ENCODE results near the gene LUC7L3.

The LUC7L3 gene

DNA sequence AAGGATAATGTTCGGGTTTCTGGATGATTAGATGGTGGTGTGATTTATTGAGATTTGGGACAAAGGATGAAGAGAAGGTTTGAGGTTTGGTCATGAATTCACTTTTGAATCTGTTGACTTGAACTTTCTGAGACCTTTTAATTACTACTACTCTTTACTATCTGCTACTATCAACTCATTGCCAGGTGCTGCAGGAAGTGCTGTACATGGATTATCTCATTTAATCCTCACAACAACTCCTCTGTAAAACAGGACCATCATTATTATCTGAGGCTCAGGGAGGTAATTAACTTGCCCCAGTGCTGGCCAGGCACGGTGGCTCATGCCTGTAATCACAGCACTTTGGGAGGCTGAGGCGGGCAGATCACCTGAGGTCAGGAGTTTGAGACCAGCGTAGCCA is 8.8 kb upstream of the LUC7L3 start:
- TF ChIP-seq, protein P1, sequence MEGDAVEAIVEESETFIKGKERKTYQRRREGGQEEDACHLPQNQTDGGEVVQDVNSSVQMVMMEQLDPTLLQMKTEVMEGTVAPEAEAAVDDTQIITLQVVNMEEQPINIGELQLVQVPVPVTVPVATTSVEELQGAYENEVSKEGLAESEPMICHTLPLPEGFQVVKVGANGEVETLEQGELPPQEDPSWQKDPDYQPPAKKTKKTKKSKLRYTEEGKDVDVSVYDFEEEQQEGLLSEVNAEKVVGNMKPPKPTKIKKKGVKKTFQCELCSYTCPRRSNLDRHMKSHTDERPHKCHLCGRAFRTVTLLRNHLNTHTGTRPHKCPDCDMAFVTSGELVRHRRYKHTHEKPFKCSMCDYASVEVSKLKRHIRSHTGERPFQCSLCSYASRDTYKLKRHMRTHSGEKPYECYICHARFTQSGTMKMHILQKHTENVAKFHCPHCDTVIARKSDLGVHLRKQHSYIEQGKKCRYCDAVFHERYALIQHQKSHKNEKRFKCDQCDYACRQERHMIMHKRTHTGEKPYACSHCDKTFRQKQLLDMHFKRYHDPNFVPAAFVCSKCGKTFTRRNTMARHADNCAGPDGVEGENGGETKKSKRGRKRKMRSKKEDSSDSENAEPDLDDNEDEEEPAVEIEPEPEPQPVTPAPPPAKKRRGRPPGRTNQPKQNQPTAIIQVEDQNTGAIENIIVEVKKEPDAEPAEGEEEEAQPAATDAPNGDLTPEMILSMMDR (IDR thresholded peaks at IDR 0.05) = no peak

DNA sequence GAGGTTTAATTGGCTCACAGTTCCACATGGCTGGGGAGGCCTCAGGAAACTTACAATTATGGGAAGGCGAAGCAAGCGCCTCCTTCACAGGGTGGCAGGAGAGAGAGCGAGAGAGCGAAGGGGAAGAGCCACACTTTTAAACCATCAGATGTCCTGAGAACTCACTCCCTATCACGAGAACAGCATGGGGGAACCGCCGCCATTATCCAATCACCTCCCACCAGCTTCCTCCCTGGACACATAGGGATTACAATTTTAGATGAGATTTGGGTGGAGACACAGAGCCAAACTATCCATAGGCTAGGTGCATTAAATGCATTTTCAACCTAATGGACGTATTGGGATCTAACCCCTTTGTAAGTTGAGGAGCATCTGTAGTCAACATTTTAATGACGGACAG is 6.8 kb upstream of the LUC7L3 start:
- TF ChIP-seq, protein P1 (IDR thresholded peaks at IDR 0.05) = no peak

DNA sequence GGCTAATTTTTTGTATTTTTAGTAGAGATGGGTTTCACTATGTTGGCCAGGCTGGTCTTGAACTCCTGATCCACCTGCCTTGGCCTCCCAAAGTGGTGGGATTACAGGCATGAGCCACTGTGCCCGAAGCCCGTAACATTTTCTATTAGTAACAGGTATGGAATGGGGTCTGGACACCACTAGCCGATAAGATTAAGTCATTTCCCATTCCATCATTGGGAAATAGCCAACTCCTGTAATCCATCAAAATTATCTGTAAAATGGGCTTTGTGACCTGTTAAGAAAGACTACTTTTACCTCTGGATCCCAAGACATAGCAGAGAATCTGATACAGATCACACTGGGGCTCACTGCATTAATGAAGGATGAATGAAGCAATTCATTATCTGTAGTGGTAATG is 3.9 kb upstream of the LUC7L3 start:
- TF ChIP-seq, protein P1 (IDR thresholded peaks at IDR 0.05) = no peak

DNA sequence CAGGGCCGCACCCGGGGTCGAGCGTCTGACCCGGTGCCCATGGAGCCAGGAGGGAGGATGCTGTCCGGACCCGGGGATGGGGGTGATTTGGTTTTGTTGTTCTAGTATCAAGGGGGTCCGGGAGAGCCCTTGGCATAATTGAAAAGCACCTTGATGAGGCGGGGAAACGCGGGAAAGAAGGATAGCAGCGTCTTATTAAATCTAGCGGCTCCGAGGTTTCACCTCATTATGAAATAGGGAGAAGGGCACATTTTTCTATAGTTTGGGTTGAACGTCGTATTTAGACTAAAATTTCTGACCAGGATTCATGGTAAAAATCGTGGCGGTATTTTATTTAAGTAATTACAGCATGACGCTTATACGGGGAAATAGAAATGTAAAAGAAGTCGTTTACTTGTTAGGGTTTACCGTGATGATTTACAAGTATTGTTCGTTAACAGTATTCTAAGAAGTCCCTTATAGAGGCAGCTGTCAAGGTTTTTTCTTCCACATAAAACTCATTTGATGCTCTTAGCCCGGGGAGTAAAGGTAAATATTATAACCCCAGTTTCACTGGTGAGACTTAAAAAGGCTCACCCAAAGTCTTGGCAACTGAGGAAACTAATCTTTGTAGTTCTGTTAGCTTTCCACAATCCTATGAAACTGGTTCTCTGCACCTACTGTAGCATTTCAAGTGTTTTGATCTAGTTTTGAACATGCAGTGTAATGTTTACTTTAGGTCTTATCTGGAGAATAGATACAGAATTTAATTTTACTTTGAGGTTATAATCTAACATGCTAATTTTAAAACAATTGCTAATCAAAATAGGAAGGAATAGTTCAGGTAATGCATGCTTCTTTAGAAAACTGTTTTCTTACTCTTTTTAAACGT is 756 bp downstream of the LUC7L3 start:
- TF ChIP-seq, protein P1 (IDR thresholded peaks at IDR 0.05) = no peak

DNA sequence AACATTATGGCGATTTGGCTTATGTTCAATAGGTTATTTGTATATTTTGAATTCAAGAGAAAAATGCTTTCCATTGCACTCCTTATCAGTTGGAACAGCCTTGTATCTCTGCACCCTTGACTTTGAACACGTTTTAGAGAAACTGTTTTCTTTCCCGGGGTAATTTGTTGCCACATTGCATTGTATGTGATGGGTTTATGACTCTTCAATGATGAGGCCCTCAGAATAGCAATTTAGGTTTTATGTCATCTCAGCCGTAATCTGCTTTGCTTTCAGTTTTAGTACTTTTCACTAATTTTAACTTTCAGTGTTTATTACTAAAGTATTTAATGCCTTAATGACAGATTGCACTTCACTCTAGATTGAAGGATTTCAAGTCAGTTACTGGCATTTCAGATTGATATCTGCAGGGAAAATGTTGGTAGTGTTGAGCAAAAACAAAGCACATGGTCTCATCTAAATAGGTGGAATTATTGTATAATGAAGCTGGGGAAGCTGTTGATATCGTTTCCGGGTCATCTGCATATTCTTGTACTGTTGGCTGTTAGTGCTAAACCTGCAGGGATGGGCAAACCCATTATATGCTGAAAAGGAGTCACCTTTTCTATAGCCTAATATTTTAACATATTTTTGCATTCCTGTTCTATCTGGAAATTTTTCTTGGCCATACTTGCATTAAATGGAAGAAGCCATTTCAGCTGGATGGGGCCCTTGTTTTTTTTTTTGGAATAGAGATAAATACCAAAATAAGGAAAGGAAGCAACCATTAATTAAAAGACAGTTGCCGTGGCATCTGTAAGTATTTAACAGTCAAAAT is 2.0 kb downstream of the LUC7L3 start:
- TF ChIP-seq, protein P1 (IDR thresholded peaks at IDR 0.05) = no peak

DNA sequence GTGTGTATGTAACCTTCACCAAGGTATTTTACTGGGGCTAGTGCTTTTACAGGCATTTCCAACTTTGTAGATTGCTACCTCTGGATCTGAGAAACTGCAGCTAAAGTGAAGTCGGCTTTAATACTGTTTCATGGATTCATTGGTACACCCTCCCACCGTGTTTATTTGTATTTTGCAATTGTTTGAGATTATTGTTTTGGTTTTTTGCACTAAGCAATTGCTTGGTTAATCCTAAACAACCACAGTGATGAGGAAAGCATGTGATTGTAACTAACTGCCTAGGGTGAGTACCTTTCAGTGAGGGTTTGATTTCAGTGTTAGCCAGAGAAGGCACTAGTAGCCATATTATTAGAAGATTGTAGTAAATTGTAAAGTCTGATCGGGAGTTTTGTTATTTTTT is 3.3 kb downstream of the LUC7L3 start:
- TF ChIP-seq, protein P1 (IDR thresholded peaks at IDR 0.05) = no peak

DNA sequence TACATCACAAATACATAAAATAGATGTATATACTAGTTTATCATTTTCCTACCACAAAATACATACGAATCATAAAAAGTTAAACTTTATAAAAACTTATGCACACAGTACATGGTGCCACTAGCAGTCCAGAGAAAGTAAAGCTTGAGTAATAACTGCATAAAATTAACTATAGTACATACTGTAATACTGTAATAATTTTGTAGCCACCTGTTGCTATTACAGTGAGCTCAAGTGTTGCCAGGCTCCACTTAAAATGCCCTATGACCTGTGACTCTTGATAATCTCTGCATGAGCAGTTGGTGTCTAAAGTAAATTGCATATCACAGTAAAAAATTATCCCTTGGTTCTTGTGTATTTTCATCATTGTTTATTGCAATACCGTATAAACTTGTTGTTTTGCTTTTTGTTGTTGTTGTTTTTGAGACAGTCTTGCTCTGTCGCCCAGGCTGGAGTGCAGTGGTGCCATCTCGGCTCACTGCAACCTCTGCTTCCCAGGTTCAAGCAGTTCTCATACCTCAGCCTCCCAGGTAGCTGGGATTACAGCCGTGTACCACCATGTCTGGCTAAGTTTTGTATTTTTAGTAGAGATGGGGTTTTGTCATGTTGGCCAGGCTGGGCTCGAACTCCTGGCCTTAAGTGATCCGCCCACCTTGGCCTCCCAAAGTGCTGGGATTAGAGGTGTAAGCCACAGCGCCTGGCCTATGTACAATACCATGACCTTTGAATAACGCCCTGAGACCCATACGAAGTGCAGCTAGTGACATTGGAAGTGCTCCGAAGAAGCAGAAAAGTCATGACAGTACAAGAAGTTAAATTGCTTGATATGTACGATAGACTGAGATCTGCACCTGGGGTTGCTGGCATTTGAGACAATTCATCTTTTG is 6.6 kb downstream of the LUC7L3 start:
- TF ChIP-seq, protein P1 (IDR thresholded peaks at IDR 0.05) = no peak
